H1 (cell line): ENCODE measurements around the gene FSTL4.

Experiments used
- EZH2 ChIP-seq: fragments of 200-600 bp; sonication (generic); IDR thresholded peaks from 2 replicates; pipeline ENCODE4 v1.7.1; 2012; ENCODE audit warnings: low read depth, mild to moderate bottlenecking, moderate library complexity, low read length, inconsistent platforms; ENCODE audit not compliant: severe bottlenecking
- RXRA ChIP-seq: IDR thresholded peaks from 2 replicates; pipeline ENCODE4 v1.6.1; 2011; ENCODE audit warnings: low read depth, mild to moderate bottlenecking, low read length, moderate library complexity; ENCODE audit not compliant: insufficient read depth
- SIN3A ChIP-seq, 2 experiments: IDR thresholded peaks in 1 of 2; conservative IDR thresholded peaks in 1 of 2; 2 replicates each; pipeline ENCODE4 v1.6.1; 2011 to 2012; ENCODE audit warnings: low read length in 2 of 2, improper control_type of control experiment in 1 of 2, low read depth in 1 of 2, mild to moderate bottlenecking in 1 of 2
- TF ChIP-seq, protein P1 (sequence below), 3 experiments: IDR thresholded peaks; 1 replicate in 2 of 3; 2 replicates in 1 of 3; pipeline versions ENCODE4 v1.5.1 to v1.6.1; 2011; ENCODE audit warnings: low read length in 3 of 3, mild to moderate bottlenecking in 3 of 3, inconsistent platforms in 2 of 3, low read depth in 1 of 3, moderate library complexity in 1 of 3; ENCODE audit not compliant: insufficient read depth in 1 of 3; ENCODE audit errors: control extremely low read depth in 1 of 3

DNA sequence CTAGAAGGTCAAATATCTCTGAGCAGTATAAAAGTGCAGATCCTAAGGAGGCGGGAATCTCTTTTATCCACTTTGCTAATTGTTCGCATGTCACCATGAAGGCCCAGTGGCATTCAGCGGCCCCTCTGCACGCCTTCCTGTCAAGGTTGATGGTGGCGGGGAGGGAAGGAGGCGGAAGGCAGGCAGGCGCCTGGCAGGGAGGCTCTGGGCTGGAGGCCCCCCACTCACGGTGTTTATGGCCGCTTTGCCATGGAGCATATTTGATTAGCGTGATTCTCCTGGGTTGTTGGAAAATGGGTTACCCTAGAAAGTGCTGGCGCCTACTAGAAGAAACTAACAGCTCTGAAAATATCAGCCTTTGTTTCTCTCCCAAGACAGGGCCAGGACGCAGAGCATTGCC lies 209.6 kb downstream of the FSTL4 start:
- TF ChIP-seq RXRA (no peak), EZH2 (no peak), SIN3A (conservative IDR thresholded peaks at IDR 0.05 in 1 of 2, IDR thresholded peaks at IDR 0.05 in 1 of 2; ENCODE audit: low read depth in 1 of 2, low read length in 2 of 2) (no peak)
- TF ChIP-seq, protein P1, sequence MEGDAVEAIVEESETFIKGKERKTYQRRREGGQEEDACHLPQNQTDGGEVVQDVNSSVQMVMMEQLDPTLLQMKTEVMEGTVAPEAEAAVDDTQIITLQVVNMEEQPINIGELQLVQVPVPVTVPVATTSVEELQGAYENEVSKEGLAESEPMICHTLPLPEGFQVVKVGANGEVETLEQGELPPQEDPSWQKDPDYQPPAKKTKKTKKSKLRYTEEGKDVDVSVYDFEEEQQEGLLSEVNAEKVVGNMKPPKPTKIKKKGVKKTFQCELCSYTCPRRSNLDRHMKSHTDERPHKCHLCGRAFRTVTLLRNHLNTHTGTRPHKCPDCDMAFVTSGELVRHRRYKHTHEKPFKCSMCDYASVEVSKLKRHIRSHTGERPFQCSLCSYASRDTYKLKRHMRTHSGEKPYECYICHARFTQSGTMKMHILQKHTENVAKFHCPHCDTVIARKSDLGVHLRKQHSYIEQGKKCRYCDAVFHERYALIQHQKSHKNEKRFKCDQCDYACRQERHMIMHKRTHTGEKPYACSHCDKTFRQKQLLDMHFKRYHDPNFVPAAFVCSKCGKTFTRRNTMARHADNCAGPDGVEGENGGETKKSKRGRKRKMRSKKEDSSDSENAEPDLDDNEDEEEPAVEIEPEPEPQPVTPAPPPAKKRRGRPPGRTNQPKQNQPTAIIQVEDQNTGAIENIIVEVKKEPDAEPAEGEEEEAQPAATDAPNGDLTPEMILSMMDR (IDR thresholded peaks at IDR 0.05; ENCODE audit: control extremely low read depth in 1 of 3, insufficient read depth in 1 of 3, low read depth in 1 of 3, low read length in 3 of 3): no peak
